ENCODE measurements around the gene RHBDF1.

RHBDF1 gene

DNA sequence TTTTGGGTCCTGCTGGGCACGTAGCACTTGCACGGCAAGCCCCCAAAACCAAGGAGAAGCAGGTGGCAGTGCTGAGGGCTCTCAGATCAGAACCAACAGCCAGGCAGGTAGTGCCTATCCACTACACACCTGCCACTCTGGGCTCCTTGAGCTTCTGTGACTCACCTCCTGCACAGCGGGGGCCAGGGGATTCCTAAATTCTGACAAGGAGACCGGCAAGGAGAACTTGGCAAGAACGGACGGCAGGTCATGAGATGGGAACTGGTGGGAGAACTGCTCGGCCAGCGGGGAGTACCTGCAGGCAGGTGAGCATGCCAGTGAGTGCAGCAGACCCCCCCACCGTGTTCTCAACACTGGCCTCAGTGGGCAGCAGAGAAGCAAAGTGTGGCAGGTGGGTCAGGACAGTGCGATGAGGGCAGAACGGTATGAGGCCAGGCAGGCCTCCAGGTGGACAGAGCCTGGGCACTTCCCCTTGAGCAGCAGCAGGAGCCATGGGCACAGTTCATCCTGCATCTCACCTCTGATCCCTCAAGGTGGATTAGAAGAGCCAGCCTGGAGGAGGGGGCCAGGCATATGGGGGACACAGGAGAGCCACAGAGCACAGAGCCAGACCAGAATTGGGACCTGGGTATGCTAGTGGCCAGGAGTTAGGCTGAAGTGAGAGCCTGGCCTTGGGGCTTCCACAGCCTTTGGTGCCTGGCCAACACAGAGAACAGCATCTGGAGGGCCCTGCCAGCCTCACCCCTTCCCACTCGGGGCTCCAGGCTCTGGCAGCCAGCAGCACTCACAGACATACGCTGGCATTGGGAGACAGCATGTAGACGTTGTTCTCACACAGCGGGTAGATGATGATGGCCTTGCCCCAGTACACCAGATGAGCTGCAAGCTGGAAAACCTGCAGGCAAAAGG is 20.3 kb upstream of the RHBDF1 start:
- H3K27me3 ChIP-seq (replicated peaks), result no peaks in the 10 kb centered on the region
- TF ChIP-seq, protein P1, sequence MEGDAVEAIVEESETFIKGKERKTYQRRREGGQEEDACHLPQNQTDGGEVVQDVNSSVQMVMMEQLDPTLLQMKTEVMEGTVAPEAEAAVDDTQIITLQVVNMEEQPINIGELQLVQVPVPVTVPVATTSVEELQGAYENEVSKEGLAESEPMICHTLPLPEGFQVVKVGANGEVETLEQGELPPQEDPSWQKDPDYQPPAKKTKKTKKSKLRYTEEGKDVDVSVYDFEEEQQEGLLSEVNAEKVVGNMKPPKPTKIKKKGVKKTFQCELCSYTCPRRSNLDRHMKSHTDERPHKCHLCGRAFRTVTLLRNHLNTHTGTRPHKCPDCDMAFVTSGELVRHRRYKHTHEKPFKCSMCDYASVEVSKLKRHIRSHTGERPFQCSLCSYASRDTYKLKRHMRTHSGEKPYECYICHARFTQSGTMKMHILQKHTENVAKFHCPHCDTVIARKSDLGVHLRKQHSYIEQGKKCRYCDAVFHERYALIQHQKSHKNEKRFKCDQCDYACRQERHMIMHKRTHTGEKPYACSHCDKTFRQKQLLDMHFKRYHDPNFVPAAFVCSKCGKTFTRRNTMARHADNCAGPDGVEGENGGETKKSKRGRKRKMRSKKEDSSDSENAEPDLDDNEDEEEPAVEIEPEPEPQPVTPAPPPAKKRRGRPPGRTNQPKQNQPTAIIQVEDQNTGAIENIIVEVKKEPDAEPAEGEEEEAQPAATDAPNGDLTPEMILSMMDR (IDR thresholded peaks at IDR 0.05; ENCODE audit: low read depth, low read length, missing control alignments), result no peak
- H3K36me3 ChIP-seq (replicated peaks), result peaks cover 34% of the 10 kb centered on the region
- H3K27ac ChIP-seq, result no peak overlapping the region
- no peak overlapping the region for H3K4me3 ChIP-seq (ENCODE audit: low read depth, low read length)
- no peak for DNase-seq
- in situ Hi-C loops (cut with HindIII; ENCODE audit: low pct_ligation_motif_present, low sequenced_read_pairs), result no loop called here

DNA sequence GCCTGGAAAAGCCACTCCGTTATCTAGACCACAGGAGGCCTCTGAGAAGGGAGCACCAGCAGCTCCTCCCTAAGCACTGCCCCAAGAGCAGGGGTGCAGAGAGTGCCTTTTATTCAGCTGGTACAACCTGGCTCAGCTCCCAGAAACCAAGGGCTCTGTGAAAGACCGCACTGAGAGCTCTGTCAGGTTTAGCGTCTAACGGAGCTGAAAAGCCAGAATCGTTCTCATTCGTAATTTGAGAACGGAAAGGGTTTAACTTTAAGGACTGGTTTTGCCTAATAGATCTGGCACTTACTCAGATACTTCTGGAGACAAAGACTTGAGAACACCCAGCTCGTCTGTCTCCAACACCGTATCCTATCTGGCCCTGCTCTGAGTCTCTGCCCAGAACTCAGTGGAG is 19.1 kb upstream of the RHBDF1 start:
- H3K36me3 ChIP-seq (replicated peaks), result peaks cover 44% of the 10 kb centered on the region
- DNase-seq, result no peak
- no peak overlapping the region for H3K4me3 ChIP-seq (ENCODE audit: low read depth, low read length)

DNA sequence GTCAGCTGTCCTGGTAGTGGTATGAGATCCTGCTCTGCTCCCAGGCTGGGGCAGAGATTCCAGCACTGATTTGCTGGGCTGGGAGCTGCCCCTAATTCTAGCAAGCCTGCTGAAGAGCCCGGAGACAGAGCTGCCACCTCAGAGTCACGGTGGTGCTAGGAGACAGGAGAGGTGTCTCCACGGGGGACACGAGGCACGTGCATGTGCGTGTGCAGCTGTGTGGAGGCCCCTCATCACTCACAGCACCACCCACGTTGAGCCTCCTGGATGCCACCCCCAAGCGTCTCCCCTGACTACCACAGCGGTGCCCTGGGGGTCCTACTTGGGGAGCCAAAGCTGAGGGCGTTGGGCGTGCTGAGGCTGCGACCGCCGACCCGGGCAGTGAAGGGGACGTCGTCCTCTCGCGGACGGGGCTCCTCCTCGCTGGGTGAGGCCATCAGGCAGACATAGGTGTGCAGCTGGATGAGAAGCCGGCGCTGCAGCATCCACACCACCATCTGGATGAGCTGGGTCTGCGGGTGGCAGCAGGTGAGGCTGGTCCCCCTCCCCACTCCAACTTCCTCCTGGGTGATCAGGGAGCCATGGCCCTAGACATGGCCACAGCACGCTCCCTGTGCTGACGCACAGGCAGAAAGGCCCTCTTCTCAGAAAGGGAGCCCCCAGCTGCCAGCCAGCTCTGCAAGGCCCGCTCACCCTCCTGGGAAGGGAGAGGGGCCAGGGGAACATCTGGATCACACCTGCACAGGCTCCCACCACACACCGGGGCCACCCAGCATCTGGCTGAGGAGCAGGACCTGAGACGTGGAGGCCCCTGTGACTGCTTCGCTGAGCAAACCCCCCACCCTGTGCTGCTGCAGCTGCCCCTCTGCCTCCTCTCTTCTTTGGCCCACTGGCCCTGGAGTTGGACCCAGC is 17.2 kb upstream of the RHBDF1 start:
- H3K4me3 ChIP-seq (ENCODE audit: low read depth, low read length), result no peak overlapping the region

More for the DNA sequence above, 19.1 kb upstream of the RHBDF1 start:
- in situ Hi-C loops (cut with HindIII; ENCODE audit: low pct_ligation_motif_present, low sequenced_read_pairs), result no loop called here
- TF ChIP-seq, protein P1 (IDR thresholded peaks at IDR 0.05; ENCODE audit: low read depth, low read length, missing control alignments), result no peak
- Histone ChIP-seq H3K27ac (no peak overlapping the region), H3K27me3 (replicated peaks) (no peaks in the 10 kb centered on the region)

DNA sequence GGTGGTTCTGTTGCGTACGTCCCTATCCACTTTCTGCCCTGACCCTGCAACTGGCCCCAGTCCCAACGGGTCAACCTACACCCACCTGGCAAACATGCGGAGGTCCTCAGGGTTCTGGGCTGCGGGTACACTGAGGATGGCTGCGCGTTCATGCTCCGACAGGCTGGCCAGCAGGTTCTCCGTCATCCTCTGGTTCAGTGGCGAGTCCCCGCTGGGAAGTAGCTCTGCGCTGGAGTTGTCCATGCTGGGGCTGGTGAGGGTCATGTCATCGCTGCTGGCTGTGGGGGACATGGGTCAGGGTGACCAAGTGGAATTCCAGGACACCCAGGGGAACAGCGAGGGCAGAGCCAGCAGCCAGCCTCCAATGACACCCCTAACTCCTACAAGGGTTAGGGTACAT is 16.2 kb upstream of the RHBDF1 start:
- no peak overlapping the region for H3K27ac ChIP-seq
- H3K4me3 ChIP-seq (ENCODE audit: low read depth, low read length), result no peak overlapping the region
- H3K36me3 ChIP-seq (replicated peaks), result peaks cover 60% of the 10 kb centered on the region
- in situ Hi-C loops (cut with HindIII; ENCODE audit: low pct_ligation_motif_present, low sequenced_read_pairs), result no loop called here
- DNase-seq, result no peak
- TF ChIP-seq, protein P1 (IDR thresholded peaks at IDR 0.05; ENCODE audit: low read depth, low read length, missing control alignments), result no peak
- H3K27me3 ChIP-seq (replicated peaks), result no peaks in the 10 kb centered on the region

More for the DNA sequence above, 17.2 kb upstream of the RHBDF1 start:
- Histone ChIP-seq H3K36me3 (replicated peaks) (peaks cover 60% of the 10 kb centered on the region), H3K27ac (no peak overlapping the region), H3K27me3 (replicated peaks) (no peaks in the 10 kb centered on the region)
- TF ChIP-seq, protein P1 (IDR thresholded peaks at IDR 0.05; ENCODE audit: low read depth, low read length, missing control alignments), result no peak
- in situ Hi-C loops (cut with HindIII; ENCODE audit: low pct_ligation_motif_present, low sequenced_read_pairs), result no loop called here
- no peak for DNase-seq

DNA sequence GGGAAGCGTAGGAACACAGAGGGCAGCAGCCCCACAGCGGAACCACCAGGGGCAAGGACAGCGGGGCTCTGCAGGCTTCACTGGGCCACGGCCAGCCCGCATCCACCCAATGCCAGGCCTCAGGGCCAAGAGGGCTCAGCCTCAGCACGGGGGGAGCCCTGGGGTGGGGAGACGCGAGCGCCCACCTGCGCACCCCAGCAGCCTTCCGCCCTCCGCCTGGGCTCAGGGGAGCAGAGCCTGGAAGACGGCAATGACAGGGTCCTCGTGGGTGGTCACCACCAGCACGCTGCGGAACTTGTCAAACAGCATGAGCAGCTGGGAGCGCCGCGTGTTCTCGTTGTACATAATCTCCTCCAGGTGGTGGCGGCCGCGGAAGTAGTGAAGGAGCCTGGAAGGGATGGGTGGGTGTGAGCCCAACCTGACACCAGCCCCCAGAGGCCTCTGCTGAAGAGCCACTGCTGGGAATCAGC is 14.1 kb upstream of the RHBDF1 start:
- H3K4me3 ChIP-seq (ENCODE audit: low read depth, low read length), result no peak overlapping the region
- TF ChIP-seq, protein P1 (IDR thresholded peaks at IDR 0.05; ENCODE audit: low read depth, low read length, missing control alignments), result no peak
- in situ Hi-C loops (cut with HindIII; ENCODE audit: low pct_ligation_motif_present, low sequenced_read_pairs), result no loop called here
- no peaks in the 10 kb centered on the region for H3K27me3 ChIP-seq (replicated peaks)
- H3K36me3 ChIP-seq (replicated peaks), result peaks cover 54% of the 10 kb centered on the region
- H3K27ac ChIP-seq, result no peak overlapping the region
- no peak for DNase-seq

Data from brain microvascular endothelial cell (primary cell).